ENCODE results near the gene UBXN10.
A peak's percentile ranks its signal among the peaks of the same experiment; 100 is the strongest.

UBXN10 gene

DNA sequence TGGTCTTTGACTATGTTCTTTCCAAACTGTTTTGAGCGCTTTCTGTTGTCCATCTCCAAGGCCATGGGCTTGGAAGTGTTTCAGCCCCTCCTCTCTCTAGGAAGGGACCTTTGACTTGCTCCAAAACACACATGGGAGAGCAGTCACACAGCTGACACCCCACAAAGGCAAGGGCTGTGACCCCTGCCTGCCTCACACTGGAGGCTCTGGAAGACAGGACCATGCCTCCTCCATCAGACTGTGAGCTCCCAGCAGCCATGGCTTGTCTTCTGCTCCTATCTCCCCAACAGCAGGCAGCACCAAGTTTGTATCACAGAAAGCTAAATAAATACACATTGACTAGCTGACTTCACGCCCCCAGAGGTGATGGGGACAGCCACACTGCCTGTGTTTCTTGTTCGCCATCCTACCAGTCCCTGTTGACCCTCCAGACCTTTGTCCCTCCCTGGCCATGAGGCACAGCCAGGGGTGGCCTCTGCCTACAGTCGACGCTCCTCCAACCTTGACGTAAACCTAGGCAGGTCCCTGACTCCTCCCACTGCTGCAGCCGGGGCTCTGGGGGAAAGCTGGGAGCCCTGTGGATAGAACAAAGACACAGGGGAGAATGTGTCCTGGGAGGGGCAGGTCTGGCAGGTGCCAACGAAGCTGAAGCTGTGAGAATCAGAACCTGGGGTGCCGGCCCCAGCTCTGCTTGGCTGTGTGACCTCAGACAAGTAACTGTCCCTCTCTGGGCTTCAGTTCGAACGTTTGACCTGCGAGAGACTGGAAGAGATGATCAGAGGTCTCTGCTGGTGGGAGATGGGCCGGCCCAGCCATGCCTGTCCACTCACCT, 41.9 kb upstream of the UBXN10 start:
- no peaks in the 10 kb centered on the region for H3K27me3 ChIP-seq (ENCODE audit: control insufficient read depth, insufficient read depth, low read length)
- H3K9me3 ChIP-seq (ENCODE audit: control insufficient read depth, low read depth, low read length) = no peaks in the 10 kb centered on the region
- H3K27ac ChIP-seq (ENCODE audit: low read length) = no peak overlapping the region
- peaks cover 4% of the 10 kb centered on the region for H3K4me1 ChIP-seq (ENCODE audit: control insufficient read depth, low read depth, low read length)
- H3K9ac ChIP-seq (ENCODE audit: low read length) = no peak overlapping the region
- no peaks in the 10 kb centered on the region for H3K36me3 ChIP-seq (ENCODE audit: control insufficient read depth, low read depth, low read length)
- H3K4me3 ChIP-seq (ENCODE audit: low read length) = no peak overlapping the region

DNA sequence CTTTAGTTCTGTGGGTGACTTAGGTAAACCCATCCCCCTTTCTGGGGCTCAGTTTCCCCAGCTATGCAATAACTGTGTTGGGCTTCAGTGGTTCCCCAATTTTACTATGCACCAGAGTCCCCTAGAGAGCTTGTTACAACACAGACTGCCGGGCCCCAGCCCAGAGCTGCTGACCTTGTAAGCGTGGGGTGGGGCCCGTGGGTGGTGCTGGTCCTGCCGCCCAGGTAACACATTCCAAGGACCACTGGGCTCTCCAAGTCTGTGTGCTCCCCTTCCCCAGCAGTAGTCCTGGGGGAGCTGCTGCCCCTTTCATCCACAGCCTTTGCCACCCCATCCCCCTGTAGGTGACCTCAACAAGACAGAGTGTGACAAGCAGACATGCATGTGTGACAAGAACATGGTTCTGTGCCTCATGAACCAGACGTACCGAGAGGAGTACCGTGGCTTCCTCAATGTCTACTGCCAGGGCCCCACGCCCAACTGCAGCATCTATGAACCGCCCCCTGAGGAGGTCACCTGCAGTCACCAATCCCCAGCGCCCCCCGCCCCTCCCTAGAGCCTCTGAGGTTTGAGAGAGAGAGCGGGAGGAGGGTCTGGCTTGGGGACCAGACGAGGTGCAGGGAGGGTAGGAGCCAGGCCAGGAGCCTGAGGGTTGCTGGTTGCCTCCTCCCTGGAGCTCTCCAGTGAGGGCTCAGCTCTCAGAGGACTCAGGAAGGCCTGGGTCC, 37.9 kb upstream of the UBXN10 start:
- Histone ChIP-seq H3K9ac (ENCODE audit: low read length) (no peak overlapping the region), H3K4me3 (ENCODE audit: low read length) (no peak overlapping the region), H3K9me3 (ENCODE audit: control insufficient read depth, low read depth, low read length) (no peaks in the 10 kb centered on the region), H3K27ac (ENCODE audit: low read length) (no peak overlapping the region), H3K27me3 (ENCODE audit: control insufficient read depth, insufficient read depth, low read length) (no peaks in the 10 kb centered on the region), H3K4me1 (ENCODE audit: control insufficient read depth, low read depth, low read length) (peaks cover 13% of the 10 kb centered on the region), H3K36me3 (ENCODE audit: control insufficient read depth, low read depth, low read length) (no peaks in the 10 kb centered on the region)

- no peaks in the 10 kb centered on the region for H3K27me3 ChIP-seq (ENCODE audit: control insufficient read depth, insufficient read depth, low read length)
- no peak overlapping the region for H3K4me3 ChIP-seq (ENCODE audit: low read length)
- H3K9me3 ChIP-seq (ENCODE audit: control insufficient read depth, low read depth, low read length) = no peaks in the 10 kb centered on the region
Measured at GRCh38 chr1:20148571-20149500, 37.1 kb upstream of the UBXN10 start.

GRCh38 chr1:20149601-20150325, 36.1 kb upstream of the UBXN10 start:
- Histone ChIP-seq H3K36me3 (ENCODE audit: control insufficient read depth, low read depth, low read length) (no peaks in the 10 kb centered on the region), H3K4me1 (ENCODE audit: control insufficient read depth, low read depth, low read length) (peaks cover 13% of the 10 kb centered on the region), H3K27me3 (ENCODE audit: control insufficient read depth, insufficient read depth, low read length) (no peaks in the 10 kb centered on the region), H3K9me3 (ENCODE audit: control insufficient read depth, low read depth, low read length) (no peaks in the 10 kb centered on the region), H3K4me3 (ENCODE audit: low read length) (no peak overlapping the region), H3K27ac (ENCODE audit: low read length) (no peak overlapping the region), H3K9ac (ENCODE audit: low read length) (no peak overlapping the region)

More at GRCh38 chr1:20148571-20149500, 37.1 kb upstream of the UBXN10 start:
- H3K9ac ChIP-seq (ENCODE audit: low read length) = no peak overlapping the region
- H3K4me1 ChIP-seq (ENCODE audit: control insufficient read depth, low read depth, low read length) = peaks cover 13% of the 10 kb centered on the region
- no peaks in the 10 kb centered on the region for H3K36me3 ChIP-seq (ENCODE audit: control insufficient read depth, low read depth, low read length)
- H3K27ac ChIP-seq (ENCODE audit: low read length) = no peak overlapping the region

DNA sequence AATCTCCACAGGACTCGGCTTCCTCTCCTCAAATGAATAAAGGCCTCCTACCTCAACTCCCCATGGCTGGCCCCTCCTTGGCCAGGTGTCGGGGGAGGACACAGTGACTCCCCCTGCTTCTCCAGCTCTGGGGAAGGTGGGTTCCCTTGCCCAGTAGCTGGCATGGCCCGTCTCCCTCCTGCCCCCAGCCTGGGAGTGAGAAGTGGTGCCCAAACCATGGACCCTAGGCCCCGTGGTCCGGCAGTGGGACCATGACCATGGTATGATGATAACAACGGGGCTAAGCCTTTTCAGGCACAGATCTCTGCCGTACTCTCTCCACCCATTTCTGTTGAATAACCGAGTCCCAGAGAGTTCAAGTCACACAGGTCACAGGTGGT, 35.6 kb upstream of the UBXN10 start:
- Histone ChIP-seq H3K27me3 (ENCODE audit: control insufficient read depth, insufficient read depth, low read length) (no peaks in the 10 kb centered on the region), H3K4me3 (ENCODE audit: low read length) (no peak overlapping the region), H3K36me3 (ENCODE audit: control insufficient read depth, low read depth, low read length) (no peaks in the 10 kb centered on the region), H3K4me1 (ENCODE audit: control insufficient read depth, low read depth, low read length) (peaks cover 13% of the 10 kb centered on the region), H3K9me3 (ENCODE audit: control insufficient read depth, low read depth, low read length) (no peaks in the 10 kb centered on the region), H3K9ac (ENCODE audit: low read length) (no peak overlapping the region), H3K27ac (ENCODE audit: low read length) (no peak overlapping the region)

GRCh38 chr1:20150969-20151368, 34.9 kb upstream of the UBXN10 start:
- H3K9ac ChIP-seq (ENCODE audit: low read length) = no peak overlapping the region
- no peaks in the 10 kb centered on the region for H3K36me3 ChIP-seq (ENCODE audit: control insufficient read depth, low read depth, low read length)
- no peaks in the 10 kb centered on the region for H3K9me3 ChIP-seq (ENCODE audit: control insufficient read depth, low read depth, low read length)
- peaks cover 13% of the 10 kb centered on the region for H3K4me1 ChIP-seq (ENCODE audit: control insufficient read depth, low read depth, low read length)
- H3K4me3 ChIP-seq (ENCODE audit: low read length) = no peak overlapping the region
- no peak overlapping the region for H3K27ac ChIP-seq (ENCODE audit: low read length)
- no peaks in the 10 kb centered on the region for H3K27me3 ChIP-seq (ENCODE audit: control insufficient read depth, insufficient read depth, low read length)

GRCh38 chr1:20151906-20152598, 33.8 kb upstream of the UBXN10 start:
- H3K27ac ChIP-seq (ENCODE audit: low read length) = no peak overlapping the region
- H3K9ac ChIP-seq (ENCODE audit: low read length) = no peak overlapping the region
- no peaks in the 10 kb centered on the region for H3K27me3 ChIP-seq (ENCODE audit: control insufficient read depth, insufficient read depth, low read length)
- no peaks in the 10 kb centered on the region for H3K36me3 ChIP-seq (ENCODE audit: control insufficient read depth, low read depth, low read length)
- peak overlapping the region; percentile 22 for H3K4me3 ChIP-seq (ENCODE audit: low read length)
- no peaks in the 10 kb centered on the region for H3K9me3 ChIP-seq (ENCODE audit: control insufficient read depth, low read depth, low read length)
- peaks cover 10% of the 10 kb centered on the region for H3K4me1 ChIP-seq (ENCODE audit: control insufficient read depth, low read depth, low read length)

DNA sequence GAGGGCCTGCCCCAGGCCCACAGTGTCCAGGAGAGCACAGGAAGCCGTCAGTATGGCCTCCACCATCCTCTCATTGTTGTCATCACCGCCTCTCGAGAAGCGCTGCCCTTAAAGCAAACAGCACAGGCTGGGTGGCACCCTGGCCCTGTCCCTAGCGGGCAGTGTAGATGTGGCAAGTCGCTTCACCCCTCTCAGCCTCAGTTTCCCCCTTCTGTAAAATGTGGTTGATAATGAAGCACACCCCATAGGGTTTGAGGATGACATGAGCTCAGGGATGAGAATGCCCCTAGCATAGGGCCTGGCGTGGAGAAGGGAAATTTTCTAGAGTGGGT, 33.3 kb upstream of the UBXN10 start:
- no peaks in the 10 kb centered on the region for H3K36me3 ChIP-seq (ENCODE audit: control insufficient read depth, low read depth, low read length)
- no peak overlapping the region for H3K27ac ChIP-seq (ENCODE audit: low read length)
- peaks cover 9% of the 10 kb centered on the region for H3K4me1 ChIP-seq (ENCODE audit: control insufficient read depth, low read depth, low read length)
- H3K27me3 ChIP-seq (ENCODE audit: control insufficient read depth, insufficient read depth, low read length) = no peaks in the 10 kb centered on the region
- H3K4me3 ChIP-seq (ENCODE audit: low read length) = no peak overlapping the region
- no peaks in the 10 kb centered on the region for H3K9me3 ChIP-seq (ENCODE audit: control insufficient read depth, low read depth, low read length)
- H3K9ac ChIP-seq (ENCODE audit: low read length) = no peak overlapping the region

- Histone ChIP-seq H3K9me3 (ENCODE audit: control insufficient read depth, low read depth, low read length) (no peaks in the 10 kb centered on the region), H3K27ac (ENCODE audit: low read length) (no peak overlapping the region), H3K4me1 (ENCODE audit: control insufficient read depth, low read depth, low read length) (peaks cover 9% of the 10 kb centered on the region), H3K9ac (ENCODE audit: low read length) (no peak overlapping the region), H3K36me3 (ENCODE audit: control insufficient read depth, low read depth, low read length) (no peaks in the 10 kb centered on the region), H3K27me3 (ENCODE audit: control insufficient read depth, insufficient read depth, low read length) (no peaks in the 10 kb centered on the region), H3K4me3 (ENCODE audit: low read length) (no peak overlapping the region)
Measured at GRCh38 chr1:20153000-20153418, 32.9 kb upstream of the UBXN10 start.

GRCh38 chr1:20154301-20154831, 31.5 kb upstream of the UBXN10 start:
- Histone ChIP-seq H3K4me3 (ENCODE audit: low read length) (no peak overlapping the region), H3K36me3 (ENCODE audit: control insufficient read depth, low read depth, low read length) (no peaks in the 10 kb centered on the region), H3K27ac (ENCODE audit: low read length) (no peak overlapping the region), H3K4me1 (ENCODE audit: control insufficient read depth, low read depth, low read length) (peaks cover 9% of the 10 kb centered on the region), H3K9me3 (ENCODE audit: control insufficient read depth, low read depth, low read length) (peaks cover 4% of the 10 kb centered on the region), H3K9ac (ENCODE audit: low read length) (no peak overlapping the region), H3K27me3 (ENCODE audit: control insufficient read depth, insufficient read depth, low read length) (no peaks in the 10 kb centered on the region)
